GM23248 (cell line): Measurements from ENCODE around the gene HM13. TPM values are rescaled to one million over a fixed set of nuclear protein-coding genes. Genes with fewer than 3 reads are reported as not detected.
"Not testable (repeated sequence)": the region's sequence is repeated elsewhere in the genome, so short reads cannot be mapped to it uniquely, and the experiment has no call there.

Experiments
- DNase-seq: peaks from one replicate; pipeline ENCODE4 v3.0.0-alpha.2; 2015
- H2AFZ ChIP-seq: fragments of 200-600 bp; sonication (generic); 2 replicates; pipeline ENCODE4 v1.6.1; 2016; ENCODE audit warnings: antibody characterized with exemption
- H3F3A ChIP-seq: fragments of 200-600 bp; sonication (generic); 2 replicates; pipeline ENCODE4 v1.6.1; 2016; ENCODE audit warnings: mild to moderate bottlenecking, antibody characterized with exemption, mixed run types; ENCODE audit not compliant: insufficient read depth
- H3K27ac ChIP-seq: fragments of 200-600 bp; sonication (generic); 2 replicates; pipeline ENCODE4 v1.5.1; 2016; ENCODE audit warnings: mild to moderate bottlenecking
- H3K27me3 ChIP-seq: fragments of 200-600 bp; sonication (generic); replicated peaks from 2 replicates; pipeline ENCODE4 v1.6.1; 2016; ENCODE audit warnings: mild to moderate bottlenecking; ENCODE audit not compliant: insufficient read depth
- H3K36me3 ChIP-seq: fragments of 200-600 bp; sonication (generic); 2 replicates; pipeline ENCODE4 v1.6.1; 2016; ENCODE audit warnings: low read depth, mild to moderate bottlenecking
- H3K4me1 ChIP-seq: fragments of 200-600 bp; sonication (generic); 2 replicates; pipeline ENCODE4 v1.6.1; 2016; ENCODE audit warnings: mild to moderate bottlenecking; ENCODE audit not compliant: insufficient read depth
- H3K4me2 ChIP-seq: fragments of 200-600 bp; sonication (generic); one replicate; pipeline ENCODE4 v1.6.1; 2016; ENCODE audit warnings: mild to moderate bottlenecking; ENCODE audit not compliant: unreplicated experiment
- H3K4me3 ChIP-seq: fragments of 200-600 bp; sonication (generic); 2 replicates; pipeline ENCODE4 v1.5.1; 2016; ENCODE audit warnings: mild to moderate bottlenecking
- H3K79me2 ChIP-seq: fragments of 200-600 bp; sonication (generic); 2 replicates; pipeline ENCODE4 v1.6.1; 2016; ENCODE audit warnings: mild to moderate bottlenecking; ENCODE audit not compliant: insufficient read depth
- H3K9ac ChIP-seq: fragments of 200-600 bp; sonication (generic); 2 replicates; pipeline ENCODE4 v1.6.1; 2016; ENCODE audit warnings: mild to moderate bottlenecking
- H3K9me2 ChIP-seq: fragments of 200-600 bp; sonication (generic); 2 replicates; pipeline ENCODE4 v1.6.1; 2016; ENCODE audit warnings: mixed run types, mild to moderate bottlenecking, moderate library complexity; ENCODE audit not compliant: insufficient read depth
- H3K9me3 ChIP-seq: fragments of 200-600 bp; sonication (generic); one replicate; pipeline ENCODE4 v1.6.1; 2017; ENCODE audit warnings: low read depth
- H4K20me1 ChIP-seq: fragments of 200-600 bp; sonication (generic); 2 replicates; pipeline ENCODE4 v1.6.0; 2016; ENCODE audit not compliant: insufficient read depth
- EZH2 ChIP-seq: fragments of 200-600 bp; sonication (generic); IDR thresholded peaks from 2 replicates; pipeline ENCODE4 v1.6.1; 2018; ENCODE audit warnings: antibody characterized with exemption, mild to moderate bottlenecking; ENCODE audit not compliant: insufficient read depth, poor library complexity, severe bottlenecking
- EZH2phosphoT487 ChIP-seq: fragments of 200-600 bp; sonication (generic); IDR thresholded peaks from 2 replicates; pipeline ENCODE4 v1.6.1; 2018; ENCODE audit warnings: antibody characterized with exemption, moderate library complexity, mild to moderate bottlenecking, low read depth; ENCODE audit not compliant: insufficient read depth
- WGBS, 2 experiments: methylation state at CpG; one replicate each; pipeline ENCODE4 v1.1.6; 2015 to 2017; ENCODE audit warnings: low lambda C conversion rate in 2 of 2, low coverage in 1 of 2; ENCODE audit errors: missing lambda C conversion rate in 2 of 2; 5-methylcytosine and 5-hydroxymethylcytosine counted together
- in situ Hi-C: fragments of 300-500 bp; cut with MboI; formaldehyde crosslinking; loops from 2 replicates; pipeline ENCODE4 v1.15.0; 2020
- polyA plus RNA-seq: library from polyadenylated mRNA; unstranded; fragments of >200 nt; fragmentation: Nextera tagmentation; extraction: Ambion mirVana; gene quantifications from 2 replicates; pipeline ENCODE4 v1.2.1, GENCODE V29; 2016
- total RNA-seq: library from RNA; depleted of rRNA; stranded (reverse); fragments of >200 nt; shearing (Covaris generic); gene quantifications from 2 replicates; pipeline ENCODE4 v1.2.3, GENCODE V29; 2014

The HM13 gene
- total and polyA plus RNA-seq, 2 experiments from 2014 or later, result 117 to 424 TPM

DNA sequence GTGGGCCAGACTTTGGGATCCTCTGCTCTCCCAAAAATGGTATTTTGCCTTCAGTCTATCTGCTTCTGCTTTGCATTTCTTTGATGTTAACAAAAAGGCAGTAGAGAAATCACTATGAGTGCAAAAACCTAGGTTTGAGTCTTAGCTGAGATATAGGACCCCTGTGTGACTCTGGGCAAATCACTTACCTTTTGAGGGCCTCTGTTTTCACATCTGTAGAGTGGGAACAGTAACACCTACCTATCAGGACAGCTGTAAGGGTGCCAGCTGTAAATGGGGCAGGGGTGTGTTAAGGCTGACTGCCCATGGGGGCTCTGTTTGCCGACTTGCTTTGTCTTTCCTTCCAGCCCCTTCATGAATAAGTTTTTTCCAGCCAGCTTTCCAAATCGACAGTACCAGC lies 30.4 kb downstream of the HM13 start:
- Histone ChIP-seq H2AFZ (no peak overlapping the region), H3K27me3 (no peaks in the 10 kb centered on the region), H3F3A (peaks cover 80% of the 10 kb centered on the region), H3K4me1 (peaks cover 78% of the 10 kb centered on the region), H3K79me2 (peaks cover 70% of the 10 kb centered on the region), H4K20me1 (no peaks in the 10 kb centered on the region), H3K36me3 (peaks cover 17% of the 10 kb centered on the region), H3K9me3 (no peaks in the 10 kb centered on the region), H3K4me3 (no peak overlapping the region), H3K9ac (peak overlapping the region; percentile 63), H3K27ac (peak overlapping the region; percentile 92), H3K4me2 (peak overlapping the region; percentile 21), H3K9me2 (no peaks in the 10 kb centered on the region)
- in situ Hi-C loops, result no loop called here
- DNase-seq, result no peak
- 2 to 4% methylated on average over 2 of the region's 2 CpGs for WGBS, 2 experiments
- TF ChIP-seq EZH2, result no peak
- TF ChIP-seq EZH2phosphoT487, result no peak

DNA sequence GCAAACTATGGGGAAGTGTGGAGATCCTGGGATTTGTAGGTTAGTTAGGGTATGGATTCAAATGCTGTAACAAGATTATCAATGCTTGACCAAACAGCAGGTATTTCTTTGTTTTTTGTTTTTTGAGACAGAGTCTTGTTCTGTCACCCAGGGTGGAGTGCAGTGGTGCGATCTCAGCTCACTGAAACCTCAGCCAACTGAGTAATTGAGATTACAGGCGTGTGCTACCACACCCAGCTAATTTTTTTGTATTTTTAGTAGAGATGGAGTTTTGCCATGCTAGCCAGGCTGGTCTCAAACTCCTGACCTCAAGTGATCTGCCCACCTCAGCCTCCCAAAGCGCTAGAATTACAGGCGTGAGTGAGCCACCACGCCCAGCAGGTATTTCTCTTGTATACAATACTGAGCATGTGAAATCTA lies 31.4 kb downstream of the HM13 start:
- peaks cover 70% of the 10 kb centered on the region for H3K79me2 ChIP-seq
- H3K4me3 ChIP-seq, H3K9me3 ChIP-seq, H2AFZ ChIP-seq, H3K9me2 ChIP-seq, H3K27me3 ChIP-seq, H4K20me1 ChIP-seq, in situ Hi-C loops: not testable (repeated sequence)
- H3K36me3 ChIP-seq, result peaks cover 26% of the 10 kb centered on the region
- DNase-seq, result peak; percentile 63
- H3K4me2 ChIP-seq, result peak overlapping the region; percentile 21
- WGBS, 2 experiments, result 39 to 40% methylated on average over 5 of the region's 5 CpGs
- H3K4me1 ChIP-seq, result peaks cover 72% of the 10 kb centered on the region
- H3K27ac ChIP-seq, result peak overlapping the region; percentile 92
- H3F3A ChIP-seq, result peaks cover 72% of the 10 kb centered on the region
- H3K9ac ChIP-seq, result peak overlapping the region; percentile 63

DNA sequence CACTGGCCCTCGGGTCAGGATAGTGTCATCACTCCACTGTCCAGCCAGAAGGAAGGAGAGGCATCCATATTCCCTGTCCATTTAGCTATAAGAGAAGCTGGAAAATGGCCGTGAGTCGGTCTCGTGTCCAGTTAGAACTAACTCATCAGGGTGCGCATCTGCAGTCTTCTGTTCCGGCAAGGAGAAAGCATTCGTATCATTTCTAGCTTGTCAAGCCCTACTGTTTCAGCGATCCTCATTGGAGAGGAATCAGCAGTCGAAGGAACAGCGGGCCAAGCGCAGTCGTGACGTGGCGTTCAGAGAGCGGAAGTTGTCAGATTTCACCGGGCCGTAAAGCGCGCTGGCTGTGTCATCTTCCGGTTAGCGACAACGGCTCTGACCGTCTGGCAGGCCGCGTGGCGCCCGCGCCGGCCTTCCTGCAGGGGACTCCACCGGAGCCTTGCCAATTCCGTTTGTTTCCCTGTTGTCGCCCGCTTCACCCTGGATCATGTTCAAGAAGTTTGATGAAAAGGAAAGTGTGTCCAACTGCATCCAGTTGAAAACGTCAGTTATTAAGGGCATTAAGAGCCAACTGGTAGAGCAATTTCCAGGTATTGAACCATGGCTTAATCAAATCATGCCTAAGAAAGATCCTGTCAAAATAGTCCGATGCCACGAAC lies 32.9 kb downstream of the HM13 start:
- Histone ChIP-seq H3F3A (peaks cover 68% of the 10 kb centered on the region), H3K9me2 (no peaks in the 10 kb centered on the region), H4K20me1 (no peaks in the 10 kb centered on the region), H3K9ac (peak overlapping the region; percentile 85), H2AFZ (no peak overlapping the region), H3K4me2 (peak overlapping the region; percentile 85), H3K27ac (peak overlapping the region; percentile 92), H3K9me3 (no peaks in the 10 kb centered on the region), H3K4me3 (peak overlapping the region; percentile 66), H3K36me3 (peaks cover 33% of the 10 kb centered on the region), H3K27me3 (no peaks in the 10 kb centered on the region), H3K79me2 (peaks cover 77% of the 10 kb centered on the region), H3K4me1 (peaks cover 60% of the 10 kb centered on the region)
- in situ Hi-C loops, result no loop called here
- TF ChIP-seq EZH2 (no peak), EZH2phosphoT487 (no peak)
- 48 to 49% methylated on average over 36 of the region's 36 CpGs for WGBS, 2 experiments
- peak; percentile 91 for DNase-seq

DNA sequence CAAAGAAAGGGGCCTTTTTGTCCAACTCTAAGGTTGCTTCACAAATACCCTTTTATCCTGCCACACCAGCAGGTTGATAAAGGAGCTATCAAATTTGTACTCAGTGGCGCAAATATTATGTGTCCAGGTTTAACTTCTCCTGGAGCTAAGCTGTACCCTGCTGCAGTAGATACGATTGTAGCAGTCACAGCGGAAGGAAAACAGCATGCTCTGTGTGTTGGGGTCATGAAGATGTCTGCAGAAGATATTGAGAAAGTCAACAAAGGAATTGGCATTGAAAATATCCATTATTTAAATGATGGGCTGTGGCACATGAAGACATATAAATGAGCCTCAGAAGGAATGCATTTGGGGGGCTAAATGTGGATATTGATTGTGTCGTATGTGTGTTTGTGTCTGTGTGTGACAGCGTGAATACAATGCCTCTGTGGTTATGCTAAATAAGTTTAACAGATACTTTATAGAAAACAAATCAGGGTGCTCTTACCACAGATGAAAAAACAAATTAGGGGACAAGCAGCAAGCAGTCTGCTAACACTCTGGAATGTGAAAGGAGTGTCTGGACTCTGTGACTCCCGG lies 33.6 kb downstream of the HM13 start:
- in situ Hi-C loops, result no loop called here
- 58 to 61% methylated on average over 6 of the region's 6 CpGs for whole genome bisulfite sequencing, 2 experiments
- Histone ChIP-seq H4K20me1 (no peaks in the 10 kb centered on the region), H3K9me3 (no peaks in the 10 kb centered on the region), H3F3A (peaks cover 65% of the 10 kb centered on the region), H3K27me3 (no peaks in the 10 kb centered on the region), H3K4me1 (peaks cover 54% of the 10 kb centered on the region), H3K36me3 (peaks cover 33% of the 10 kb centered on the region), H3K79me2 (peaks cover 79% of the 10 kb centered on the region), H3K9me2 (no peaks in the 10 kb centered on the region), H3K27ac (peak overlapping the region; percentile 92), H3K9ac (peak overlapping the region; percentile 85), H2AFZ (no peak overlapping the region), H3K4me3 (peak overlapping the region; percentile 66), H3K4me2 (peak overlapping the region; percentile 79)
- DNase-seq, result no peak
- TF ChIP-seq EZH2phosphoT487, result no peak
- TF ChIP-seq EZH2, result no peak
